ENCODE data around the gene IRAK2.
A peak's percentile ranks its signal among the peaks of the same experiment; 100 is the strongest.
"Not testable (repeated sequence)": the region's sequence is repeated elsewhere in the genome, so short reads cannot be mapped to it uniquely, and the experiment has no call there.

IRAK2 gene

GRCh38 chr3:10164546-10165393 is at the start of gene IRAK2:
IRAK2 (plus strand) TSS chr3:10164919; CDS start chr3:10164955, 36 bp downstream.
- peak; percentile 22 to 55 (median 27) for DNase-seq (ENCODE audit: low read depth in 3 of 3)

GRCh38 chr3:10115326-10116137 is 49.2 kb upstream of the IRAK2 start, which contains the start of gene BRK1:
BRK1 (plus strand) TSS chr3:10115675; CDS start chr3:10115702, 27 bp downstream.
- DNase-seq (ENCODE audit: low read depth in 3 of 3) = peak; percentile 80 to 90 (median 87)

GRCh38 chr3:10116138-10116460 is 48.6 kb upstream of the IRAK2 start:
- DNase-seq (ENCODE audit: low read depth in 3 of 3) = no peak

GRCh38 chr3:10116928-10117327 is 47.8 kb upstream of the IRAK2 start:
- DNase-seq (ENCODE audit: low read depth in 3 of 3) = no peak

- DNase-seq (ENCODE audit: low read depth in 3 of 3) = no peak
Measured at GRCh38 chr3:10119376-10119775, 45.3 kb upstream of the IRAK2 start.

- DNase-seq (ENCODE audit: low read depth in 3 of 3) = no peak
Measured at GRCh38 chr3:10121064-10121463, 43.7 kb upstream of the IRAK2 start.

- no peak for DNase-seq (ENCODE audit: low read depth in 3 of 3)
Measured at GRCh38 chr3:10122724-10123123, 42.0 kb upstream of the IRAK2 start.

- not testable (repeated sequence) for DNase-seq (ENCODE audit: low read depth in 3 of 3)
Measured at GRCh38 chr3:10135872-10136271, 28.8 kb upstream of the IRAK2 start.

- DNase-seq (ENCODE audit: low read depth in 3 of 3) = no peak
Measured at GRCh38 chr3:10136426-10137005, 28.2 kb upstream of the IRAK2 start.

GRCh38 chr3:10137178-10137577 is 27.5 kb upstream of the IRAK2 start:
- no peak for DNase-seq (ENCODE audit: low read depth in 3 of 3)

GRCh38 chr3:10140996-10141546 is 23.6 kb upstream of the IRAK2 start:
- DNase-seq (ENCODE audit: low read depth in 3 of 3) = no peak

- no peak for DNase-seq (ENCODE audit: low read depth in 3 of 3)
Measured at GRCh38 chr3:10142707-10143560, 21.8 kb upstream of the IRAK2 start.

GRCh38 chr3:10145685-10146084 is 19.0 kb upstream of the IRAK2 start:
- DNase-seq (ENCODE audit: low read depth in 3 of 3) = no peak

GRCh38 chr3:10149226-10149625 is 15.5 kb upstream of the IRAK2 start:
- DNase-seq (ENCODE audit: low read depth in 3 of 3) = no peak

- DNase-seq (ENCODE audit: low read depth in 3 of 3) = no peak
Measured at GRCh38 chr3:10150987-10151386, 13.7 kb upstream of the IRAK2 start.

- DNase-seq (ENCODE audit: low read depth in 3 of 3) = no peak
Measured at GRCh38 chr3:10154335-10155122, 10.2 kb upstream of the IRAK2 start.

GRCh38 chr3:10155123-10155472 is 9.6 kb upstream of the IRAK2 start:
- no peak for DNase-seq (ENCODE audit: low read depth in 3 of 3)

- DNase-seq (ENCODE audit: low read depth in 3 of 3) = no peak
Measured at GRCh38 chr3:10155658-10156057, 9.1 kb upstream of the IRAK2 start.

- DNase-seq (ENCODE audit: low read depth in 3 of 3) = no peak
Measured at GRCh38 chr3:10157031-10157430, 7.7 kb upstream of the IRAK2 start.

- DNase-seq (ENCODE audit: low read depth in 3 of 3) = not testable (repeated sequence)
Measured at GRCh38 chr3:10158555-10158954, 6.2 kb upstream of the IRAK2 start.
